ENCODE measurements around the gene GNAS.

GRCh38 chr20:58886546-58886945, 34.0 kb downstream of the GNAS start:
- no peak for TF ChIP-seq SUZ12 (IDR thresholded peaks at IDR 0.05)
- TF ChIP-seq FOXK2 (IDR thresholded peaks at IDR 0.05), result no peak
- no peak for TF ChIP-seq NFRKB (IDR thresholded peaks at IDR 0.05)
- no peak for TF ChIP-seq HDGF (IDR thresholded peaks at IDR 0.05; ENCODE audit: borderline replicate concordance)
- TF ChIP-seq L3MBTL2 (conservative IDR thresholded peaks at IDR 0.05), result no peak
- TF ChIP-seq BHLHE40 (IDR thresholded peaks at IDR 0.05; ENCODE audit: borderline replicate concordance), result no peak
- no peak for TF ChIP-seq SP1 (IDR thresholded peaks at IDR 0.05)
